GM18505 (cell line): ENCODE data around the gene DENND1C.
"Not testable (repeated sequence)": the region's sequence is repeated elsewhere in the genome, so short reads cannot be mapped to it uniquely, and the experiment has no call there.

Experiments used
- ATAC-seq: cut with Tn5 transposase; IDR thresholded peaks from one replicate; pipeline ENCODE4 v1.9.1; 2021; ENCODE audit not compliant: unreplicated experiment
- POLR2A ChIP-seq: IDR thresholded peaks from 4 replicates; pipeline ENCODE4 v1.6.1; 2011; ENCODE audit warnings: borderline replicate concordance; ENCODE audit not compliant: insufficient read depth, insufficient read length; ENCODE audit errors: extremely low read depth

The DENND1C gene

GRCh38 chr19:6518145-6518911 is 36.7 kb upstream of the DENND1C start:
- TF ChIP-seq POLR2A: no peak
- ATAC-seq: no peak

GRCh38 chr19:6516659-6517291 is 35.2 kb upstream of the DENND1C start:
- peak; percentile 39 for ATAC-seq
- TF ChIP-seq POLR2A: no peak

GRCh38 chr19:6516018-6516658 is 34.6 kb upstream of the DENND1C start:
- peak; percentile 62 for TF ChIP-seq POLR2A
- peak; percentile 31 for ATAC-seq

GRCh38 chr19:6514926-6515544 is 33.4 kb upstream of the DENND1C start:
- ATAC-seq: no peak
- TF ChIP-seq POLR2A: no peak

- no peak for ATAC-seq
- no peak for TF ChIP-seq POLR2A
Observed at GRCh38 chr19:6514089-6514488, 32.5 kb upstream of the DENND1C start.

GRCh38 chr19:6510618-6511017 is 29.0 kb upstream of the DENND1C start:
- ATAC-seq: no peak
- no peak for TF ChIP-seq POLR2A

GRCh38 chr19:6509118-6509971 is 27.8 kb upstream of the DENND1C start:
- no peak for ATAC-seq
- TF ChIP-seq POLR2A: no peak

GRCh38 chr19:6508028-6508771 is 26.6 kb upstream of the DENND1C start:
- ATAC-seq: not testable (repeated sequence)

- no peak for ATAC-seq
- no peak for TF ChIP-seq POLR2A
Observed at GRCh38 chr19:6503407-6504201, 22.0 kb upstream of the DENND1C start.

GRCh38 chr19:6501740-6502648 is 20.4 kb upstream of the DENND1C start, which contains the start of gene TUBB4A:
Gene TUBB4A (minus strand): TSS chr19:6502309. CDS start chr19:6502212, 97 bp downstream.
- TF ChIP-seq POLR2A: no peak
- no peak for ATAC-seq
